ENCODE data around the gene UBAC2.

UBAC2 gene

DNA sequence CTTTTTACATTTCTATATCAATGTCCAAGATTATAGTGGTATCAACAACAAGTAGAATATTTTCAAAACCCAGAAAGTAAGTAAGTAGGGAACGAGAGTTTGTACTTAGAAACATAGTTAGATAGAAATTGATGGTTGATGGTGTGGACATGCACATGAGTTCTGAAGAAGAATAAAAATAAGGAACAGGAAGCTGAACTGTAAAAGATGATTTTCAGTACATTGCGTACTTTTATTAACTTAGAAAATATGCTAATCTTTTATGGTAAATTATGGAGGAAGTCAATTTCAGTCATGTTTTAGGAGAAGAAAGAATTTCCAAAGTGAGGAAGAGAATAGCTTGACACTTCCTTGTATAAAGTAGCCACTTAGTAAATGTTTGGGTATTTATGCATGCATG, 69.9 kb downstream of the UBAC2 start:
- peaks cover 3% of the 10 kb centered on the region; the same call in 1 of the 2 replicates for H3K36me3 ChIP-seq
- H3K4me3 ChIP-seq (ENCODE audit: low read depth, low read length): no peak overlapping the region
- H3K9me3 ChIP-seq (ENCODE audit: severe bottlenecking): peaks cover 7% of the 10 kb centered on the region
- no peaks in the 10 kb centered on the region for H3K27me3 ChIP-seq (ENCODE audit: insufficient read depth, low read depth, severe bottlenecking)
- no peak for DNase-seq
- TF ChIP-seq, protein P1, sequence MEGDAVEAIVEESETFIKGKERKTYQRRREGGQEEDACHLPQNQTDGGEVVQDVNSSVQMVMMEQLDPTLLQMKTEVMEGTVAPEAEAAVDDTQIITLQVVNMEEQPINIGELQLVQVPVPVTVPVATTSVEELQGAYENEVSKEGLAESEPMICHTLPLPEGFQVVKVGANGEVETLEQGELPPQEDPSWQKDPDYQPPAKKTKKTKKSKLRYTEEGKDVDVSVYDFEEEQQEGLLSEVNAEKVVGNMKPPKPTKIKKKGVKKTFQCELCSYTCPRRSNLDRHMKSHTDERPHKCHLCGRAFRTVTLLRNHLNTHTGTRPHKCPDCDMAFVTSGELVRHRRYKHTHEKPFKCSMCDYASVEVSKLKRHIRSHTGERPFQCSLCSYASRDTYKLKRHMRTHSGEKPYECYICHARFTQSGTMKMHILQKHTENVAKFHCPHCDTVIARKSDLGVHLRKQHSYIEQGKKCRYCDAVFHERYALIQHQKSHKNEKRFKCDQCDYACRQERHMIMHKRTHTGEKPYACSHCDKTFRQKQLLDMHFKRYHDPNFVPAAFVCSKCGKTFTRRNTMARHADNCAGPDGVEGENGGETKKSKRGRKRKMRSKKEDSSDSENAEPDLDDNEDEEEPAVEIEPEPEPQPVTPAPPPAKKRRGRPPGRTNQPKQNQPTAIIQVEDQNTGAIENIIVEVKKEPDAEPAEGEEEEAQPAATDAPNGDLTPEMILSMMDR (IDR thresholded peaks at IDR 0.05; ENCODE audit: low read depth, low read length): no peak
- H3K27ac ChIP-seq: no peak overlapping the region

DNA sequence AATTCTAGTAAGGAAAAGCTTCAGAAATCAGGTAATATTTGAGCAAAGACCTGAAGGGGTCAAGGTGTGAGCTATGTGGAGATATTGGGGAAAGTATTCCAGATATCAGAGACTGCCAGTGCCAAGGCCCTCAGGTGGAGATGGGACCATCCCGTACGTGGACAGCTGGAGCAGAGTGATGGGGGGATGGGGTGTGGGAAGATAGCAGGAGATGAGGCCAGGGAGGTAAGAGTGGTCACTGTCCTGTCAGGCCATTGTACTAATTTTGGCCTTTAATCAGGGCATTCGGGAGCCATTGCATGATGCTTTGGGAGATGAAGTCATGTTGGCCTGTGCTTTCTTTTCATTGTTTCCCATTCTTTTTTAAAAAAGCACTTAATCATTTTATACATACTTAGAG, 70.6 kb downstream of the UBAC2 start:
- DNase-seq: no peak
- no peak overlapping the region for H3K27ac ChIP-seq
- H3K27me3 ChIP-seq (ENCODE audit: insufficient read depth, low read depth, severe bottlenecking): no peaks in the 10 kb centered on the region
- peaks cover 7% of the 10 kb centered on the region for H3K9me3 ChIP-seq (ENCODE audit: severe bottlenecking)
- no peak overlapping the region for H3K4me3 ChIP-seq (ENCODE audit: low read depth, low read length)
- H3K36me3 ChIP-seq: peaks cover 7% of the 10 kb centered on the region
- TF ChIP-seq, protein P1 (IDR thresholded peaks at IDR 0.05; ENCODE audit: low read depth, low read length): no peak

DNA sequence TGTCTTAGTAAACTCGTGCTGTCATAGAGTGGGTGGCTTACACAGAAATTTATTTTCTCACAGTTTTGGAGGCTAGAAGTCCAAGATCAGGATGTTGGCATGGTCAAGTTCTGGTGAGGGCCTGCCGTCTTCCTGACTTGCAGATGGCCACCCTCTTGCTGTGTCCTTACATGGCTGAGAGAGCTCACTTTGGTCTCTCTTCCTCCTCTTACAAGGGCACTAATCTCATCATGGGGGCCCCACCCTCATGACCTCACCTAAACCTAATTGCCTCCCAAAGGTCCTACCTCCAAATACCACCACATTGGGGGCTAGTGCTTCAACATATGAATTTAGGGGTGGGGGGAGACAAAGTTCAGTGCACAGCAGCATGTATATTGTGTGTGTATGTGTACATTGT, 71.8 kb downstream of the UBAC2 start:
- Histone ChIP-seq H3K27ac (no peak overlapping the region), H3K9me3 (ENCODE audit: severe bottlenecking) (peaks cover 7% of the 10 kb centered on the region), H3K4me3 (ENCODE audit: low read depth, low read length) (no peak overlapping the region), H3K36me3 (peaks cover 7% of the 10 kb centered on the region), H3K27me3 (ENCODE audit: insufficient read depth, low read depth, severe bottlenecking) (no peaks in the 10 kb centered on the region)
- TF ChIP-seq, protein P1 (IDR thresholded peaks at IDR 0.05; ENCODE audit: low read depth, low read length): no peak
- DNase-seq: no peak

DNA sequence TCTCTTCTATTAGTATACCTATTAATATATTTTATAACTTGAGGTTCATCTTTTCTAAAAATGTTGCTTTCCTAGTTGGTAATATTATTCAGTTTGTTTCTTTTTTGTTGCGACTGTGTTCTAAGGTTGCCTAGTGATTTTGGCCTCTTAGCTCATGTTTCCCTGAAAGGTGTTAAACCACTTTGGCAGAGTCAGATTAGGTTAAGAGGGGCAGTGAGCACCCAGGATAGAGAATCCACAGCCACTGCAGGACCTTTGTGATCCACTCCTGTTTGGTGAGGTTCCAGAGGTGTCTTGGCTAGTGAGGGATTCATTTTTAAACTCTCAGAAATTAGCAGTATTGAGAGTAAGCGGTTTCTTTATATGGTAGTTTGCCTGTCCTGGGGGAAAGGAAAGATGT, 72.5 kb downstream of the UBAC2 start:
- no peak for DNase-seq
- TF ChIP-seq, protein P1 (IDR thresholded peaks at IDR 0.05; ENCODE audit: low read depth, low read length): no peak
- H3K4me3 ChIP-seq (ENCODE audit: low read depth, low read length): no peak overlapping the region
- H3K27me3 ChIP-seq (ENCODE audit: insufficient read depth, low read depth, severe bottlenecking): no peaks in the 10 kb centered on the region
- peaks cover 7% of the 10 kb centered on the region for H3K9me3 ChIP-seq (ENCODE audit: severe bottlenecking)
- peaks cover 7% of the 10 kb centered on the region for H3K36me3 ChIP-seq
- no peak overlapping the region for H3K27ac ChIP-seq

DNA sequence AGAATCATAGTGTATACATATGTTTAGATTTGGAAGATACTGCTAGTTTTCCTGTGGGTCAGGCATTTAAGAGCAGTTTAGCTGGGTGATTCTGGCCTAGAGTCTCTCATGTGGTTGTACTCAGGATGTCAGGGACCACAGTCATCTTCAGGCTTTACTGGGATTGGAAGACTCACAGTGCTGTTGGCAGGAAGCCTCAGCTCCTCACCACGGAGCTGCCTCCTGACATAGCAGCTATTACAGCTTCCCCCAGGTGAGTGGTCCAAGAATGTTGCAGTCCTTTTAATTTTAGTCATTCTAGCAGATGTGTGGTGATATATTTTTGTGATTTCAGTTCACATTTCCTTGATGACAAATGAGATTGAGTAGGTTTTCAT, 74.4 kb downstream of the UBAC2 start:
- H3K9me3 ChIP-seq (ENCODE audit: severe bottlenecking): peaks cover 7% of the 10 kb centered on the region
- no peak overlapping the region for H3K27ac ChIP-seq
- no peaks in the 10 kb centered on the region for H3K27me3 ChIP-seq (ENCODE audit: insufficient read depth, low read depth, severe bottlenecking)
- no peak for DNase-seq
- no peak overlapping the region for H3K4me3 ChIP-seq (ENCODE audit: low read depth, low read length)
- H3K36me3 ChIP-seq: peaks cover 14% of the 10 kb centered on the region
- TF ChIP-seq, protein P1 (IDR thresholded peaks at IDR 0.05; ENCODE audit: low read depth, low read length): no peak

DNA sequence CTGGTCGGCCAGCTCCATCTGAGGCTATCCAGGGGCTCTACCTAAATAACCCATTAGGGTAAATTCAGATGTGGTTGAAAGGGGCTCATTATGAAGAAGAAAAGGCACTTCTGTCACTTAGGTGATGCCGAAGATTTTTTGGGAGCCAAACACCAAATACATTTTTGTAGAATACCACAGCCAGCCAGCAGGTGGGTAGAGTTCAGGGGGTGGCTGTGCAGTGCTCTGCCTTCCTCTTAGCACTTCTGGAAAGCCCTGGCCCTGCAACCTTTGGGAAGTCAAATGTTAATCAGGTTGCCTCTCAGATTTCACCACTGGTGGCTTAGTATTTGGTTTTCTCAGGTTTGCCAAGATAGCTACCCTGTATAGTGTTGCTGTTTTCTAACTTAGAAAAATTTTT, 76.1 kb downstream of the UBAC2 start:
- TF ChIP-seq, protein P1 (IDR thresholded peaks at IDR 0.05; ENCODE audit: low read depth, low read length): no peak
- no peak for DNase-seq
- peaks cover 7% of the 10 kb centered on the region for H3K9me3 ChIP-seq (ENCODE audit: severe bottlenecking)
- peaks cover 17% of the 10 kb centered on the region for H3K36me3 ChIP-seq
- H3K27ac ChIP-seq: no peak overlapping the region
- H3K4me3 ChIP-seq (ENCODE audit: low read depth, low read length): no peak overlapping the region
- no peaks in the 10 kb centered on the region for H3K27me3 ChIP-seq (ENCODE audit: insufficient read depth, low read depth, severe bottlenecking)

Data from WERI-Rb-1 (cell line).